ENCODE results near the gene NPAS2.

Gene NPAS2

DNA sequence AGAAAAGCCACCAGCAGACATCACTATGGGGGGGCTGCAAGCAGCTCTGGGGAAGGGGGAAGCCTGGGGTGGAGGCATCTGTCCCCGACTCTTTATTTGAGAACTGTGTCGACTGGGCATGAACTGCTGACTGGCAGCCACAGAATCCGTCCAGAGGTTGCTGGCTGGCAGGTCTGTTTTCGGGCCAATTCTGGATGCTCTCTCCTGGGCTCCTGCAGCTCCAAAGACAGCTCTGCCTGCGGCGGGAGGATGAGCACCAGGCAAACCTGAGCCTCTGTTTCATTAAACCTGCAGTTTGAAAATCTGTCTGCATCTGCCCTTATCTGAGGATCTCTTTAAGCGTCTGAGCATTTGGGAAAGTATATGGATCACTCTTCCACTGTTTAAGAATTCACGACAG is 147.8 kb downstream of the NPAS2 start:
- no peak for DNase-seq (ENCODE audit: low read depth)

DNA sequence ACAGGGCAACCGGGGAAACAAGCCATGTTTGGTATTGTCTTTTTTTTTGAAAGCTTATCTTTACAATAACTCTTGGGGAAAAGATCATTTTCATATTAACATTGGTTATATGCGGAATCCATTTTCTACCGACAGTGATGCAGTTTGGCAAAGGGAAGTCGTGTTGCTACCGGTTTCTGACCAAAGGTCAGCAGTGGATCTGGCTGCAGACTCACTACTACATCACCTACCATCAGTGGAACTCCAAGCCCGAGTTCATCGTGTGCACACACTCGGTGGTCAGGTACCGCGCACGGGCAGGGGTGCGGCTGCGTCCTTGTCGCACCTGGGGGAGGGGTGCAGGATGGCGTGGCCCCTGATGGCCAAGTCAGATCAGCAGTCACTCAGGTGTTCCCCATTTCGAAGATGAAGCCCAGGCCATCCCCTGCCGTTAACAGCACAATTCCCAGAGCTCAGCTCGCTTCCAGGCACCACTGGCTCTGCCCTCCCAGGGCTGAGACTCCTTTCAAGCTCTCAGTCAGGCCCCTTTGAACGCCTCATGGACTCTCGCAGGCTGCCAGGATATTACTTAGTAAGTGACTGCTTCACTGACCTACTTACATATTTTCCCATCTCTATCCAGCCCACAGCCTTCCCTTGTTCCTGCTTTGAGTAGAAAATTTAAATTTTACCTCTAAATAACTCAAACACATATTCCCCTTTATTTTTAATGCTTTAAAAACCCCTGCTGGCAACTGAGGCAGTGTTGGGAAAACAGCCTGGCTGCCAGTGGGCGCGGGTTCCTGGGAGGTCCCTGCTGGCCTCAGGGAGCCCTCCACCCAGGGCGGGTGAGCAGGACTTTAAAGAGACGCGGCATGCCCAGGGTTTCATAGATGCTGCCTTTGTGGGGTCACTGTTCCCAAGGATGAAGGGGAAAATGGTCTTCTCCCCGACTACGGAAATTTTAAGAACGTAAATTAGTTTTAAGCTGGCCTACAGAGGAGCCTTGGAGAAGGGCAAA is 148.5 kb downstream of the NPAS2 start:
- no peak for DNase-seq (ENCODE audit: low read depth)

DNA sequence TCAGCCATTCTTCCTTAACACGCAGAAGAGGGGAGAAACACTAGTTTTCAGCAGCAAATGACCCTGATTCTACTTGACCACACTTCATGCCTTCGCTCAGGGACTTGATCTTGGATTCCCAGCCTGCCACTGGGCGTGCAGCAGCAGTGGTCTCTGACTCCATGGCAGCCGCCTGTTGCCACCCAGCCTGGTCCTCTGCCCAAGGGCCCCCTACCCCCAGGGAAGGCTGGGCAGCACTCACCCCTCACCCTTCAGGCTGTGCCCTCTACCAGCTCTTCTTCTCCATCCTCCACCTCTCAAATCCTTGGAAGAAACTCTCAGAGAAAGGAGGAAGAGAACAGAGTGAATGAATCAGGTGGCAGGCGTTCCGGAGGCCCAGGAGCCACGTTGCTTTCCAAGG is 150.1 kb downstream of the NPAS2 start:
- no peak for DNase-seq (ENCODE audit: low read depth)

DNA sequence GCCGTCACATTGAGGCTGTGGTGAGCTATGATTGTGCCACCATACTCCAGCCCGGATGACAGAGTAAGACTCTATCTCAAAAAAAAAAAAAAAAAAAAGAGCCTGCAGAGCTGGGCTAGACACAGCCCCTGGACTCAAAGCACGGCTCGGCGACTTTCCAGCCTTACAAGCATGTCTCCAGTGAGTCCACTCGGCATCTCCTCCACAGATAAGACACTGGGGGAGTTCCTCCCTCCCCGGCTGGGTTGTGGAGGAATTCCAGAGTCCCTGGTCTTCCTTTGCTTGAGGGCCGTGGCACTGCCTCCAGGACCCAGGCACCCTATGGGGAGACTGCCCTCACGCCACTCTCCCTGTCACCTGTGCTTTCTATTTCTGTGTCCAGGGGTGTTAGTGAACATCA is 151.3 kb downstream of the NPAS2 start:
- DNase-seq (ENCODE audit: low read depth): no peak

DNA sequence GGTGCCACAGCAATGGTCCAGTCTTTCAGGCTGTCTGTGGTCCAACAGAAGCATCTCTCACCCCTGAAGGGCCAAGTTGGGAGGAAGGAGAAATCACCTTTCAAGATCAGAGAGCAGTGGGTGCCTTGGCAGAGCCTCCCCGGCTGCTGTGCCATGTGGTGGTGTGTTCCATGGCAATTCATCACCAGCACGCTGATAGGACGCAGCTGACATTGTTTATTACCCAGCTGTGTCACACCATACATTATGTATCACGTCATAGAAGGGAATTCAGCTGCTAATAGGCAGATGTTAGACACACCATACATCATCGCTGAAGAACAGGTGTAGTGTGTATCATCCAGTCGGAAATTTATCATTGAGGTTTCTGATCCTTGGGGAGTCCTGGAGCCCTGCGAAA is 152.5 kb downstream of the NPAS2 start:
- DNase-seq (ENCODE audit: low read depth): no peak

DNA sequence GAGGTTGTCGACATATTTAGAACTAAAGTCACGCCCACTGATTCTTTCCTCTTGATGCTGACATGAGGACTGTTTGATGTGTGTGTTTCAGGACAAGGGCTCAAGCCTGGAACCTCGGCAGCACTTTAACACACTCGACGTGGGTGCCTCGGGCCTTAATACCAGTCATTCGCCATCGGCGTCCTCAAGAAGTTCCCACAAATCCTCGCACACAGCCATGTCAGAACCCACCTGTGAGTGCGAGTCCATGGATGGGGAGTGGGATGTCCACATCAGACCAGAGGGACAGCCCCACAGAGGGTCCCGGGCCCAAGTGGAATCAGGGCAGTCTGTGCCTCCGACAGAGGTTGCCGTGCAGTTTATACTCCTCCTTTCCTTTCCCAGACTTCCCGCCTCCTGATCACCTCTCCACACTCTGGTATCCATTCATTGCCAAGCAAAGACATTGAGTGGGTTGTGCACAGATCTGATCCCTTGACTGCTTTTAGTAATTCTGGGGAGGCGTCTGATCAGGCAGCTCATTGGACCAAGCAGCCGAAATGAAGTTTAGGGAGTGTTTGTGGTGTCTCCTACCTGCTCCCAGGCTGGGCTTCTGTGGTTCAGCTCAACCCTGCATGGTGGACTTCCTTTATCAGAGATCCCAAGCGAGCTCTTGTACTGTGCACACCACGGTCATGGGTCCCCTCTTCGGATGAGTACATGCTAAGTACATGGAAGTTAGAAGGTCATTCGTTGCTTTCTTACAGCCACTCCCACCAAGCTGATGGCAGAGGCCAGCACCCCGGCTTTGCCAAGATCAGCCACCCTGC is 155.0 kb downstream of the NPAS2 start:
- DNase-seq (ENCODE audit: low read depth): no peak

DNA sequence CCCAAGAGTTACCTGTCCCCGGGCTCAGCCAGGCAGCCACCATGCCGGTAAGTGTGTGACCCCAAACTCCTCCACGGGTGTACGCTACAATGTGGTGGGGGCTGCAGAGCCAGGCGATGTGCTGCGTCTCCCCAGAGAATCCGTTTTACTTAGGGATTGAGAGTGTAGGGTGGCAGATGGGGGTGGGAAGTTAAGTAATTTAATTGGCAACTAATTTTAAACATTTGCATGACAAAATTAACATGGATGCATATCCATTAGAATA is 155.5 kb downstream of the NPAS2 start:
- DNase-seq (ENCODE audit: low read depth): no peak

DNA sequence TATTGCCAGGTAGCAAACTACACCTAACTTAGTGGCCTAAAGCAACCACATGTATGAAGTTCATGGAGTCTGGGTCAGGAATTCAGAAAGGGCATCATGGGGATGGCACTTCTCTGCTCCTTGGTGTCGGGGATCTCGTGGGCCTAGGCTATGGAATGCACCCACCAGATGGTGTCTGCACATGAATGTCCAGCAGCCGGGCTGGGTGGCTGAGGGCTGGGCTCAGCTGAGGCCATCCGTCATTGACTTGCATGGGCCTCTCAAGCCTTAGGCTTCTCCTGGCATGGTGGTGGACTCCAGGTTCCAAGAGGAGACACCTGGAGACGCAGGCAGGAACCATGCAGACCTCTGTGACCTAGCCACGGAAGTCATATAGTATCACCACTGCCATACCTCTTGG is 156.1 kb downstream of the NPAS2 start:
- DNase-seq (ENCODE audit: low read depth): no peak

DNA sequence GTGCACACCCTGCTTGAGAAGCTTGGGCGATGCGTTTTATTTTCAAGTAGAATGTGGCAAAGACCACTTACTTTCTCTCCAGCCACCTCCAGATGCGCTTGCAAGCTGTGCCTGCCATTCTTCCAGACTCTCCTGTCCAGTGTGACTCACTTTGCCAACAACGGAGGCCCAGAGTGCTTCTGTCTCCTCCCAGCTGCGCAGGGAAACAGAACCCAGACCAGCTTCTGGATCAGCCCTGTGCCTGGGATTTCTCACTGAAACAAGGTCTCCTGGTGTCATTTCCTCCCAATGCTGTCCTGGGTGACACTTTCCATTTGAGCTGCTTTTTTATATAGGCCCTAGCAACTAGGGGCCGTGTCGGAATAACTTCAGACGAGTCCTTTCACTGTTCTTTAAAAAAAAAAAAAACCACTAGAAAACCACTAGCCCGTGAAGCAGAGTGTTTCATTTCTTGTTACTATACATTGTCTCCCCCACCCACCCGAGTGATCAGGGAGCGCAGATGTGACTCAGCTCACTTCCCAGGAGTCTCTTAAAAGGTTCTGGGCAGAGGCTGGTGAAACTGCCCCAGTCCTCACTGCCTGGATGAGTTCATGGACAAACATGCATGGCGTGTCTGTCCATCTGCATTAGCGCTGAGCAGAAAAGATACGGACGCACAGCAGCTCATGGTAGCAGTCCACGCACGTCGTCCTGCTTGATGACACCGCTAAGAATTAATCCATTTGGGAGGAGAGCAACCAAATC is 156.9 kb downstream of the NPAS2 start:
- no peak for DNase-seq (ENCODE audit: low read depth)

DNA sequence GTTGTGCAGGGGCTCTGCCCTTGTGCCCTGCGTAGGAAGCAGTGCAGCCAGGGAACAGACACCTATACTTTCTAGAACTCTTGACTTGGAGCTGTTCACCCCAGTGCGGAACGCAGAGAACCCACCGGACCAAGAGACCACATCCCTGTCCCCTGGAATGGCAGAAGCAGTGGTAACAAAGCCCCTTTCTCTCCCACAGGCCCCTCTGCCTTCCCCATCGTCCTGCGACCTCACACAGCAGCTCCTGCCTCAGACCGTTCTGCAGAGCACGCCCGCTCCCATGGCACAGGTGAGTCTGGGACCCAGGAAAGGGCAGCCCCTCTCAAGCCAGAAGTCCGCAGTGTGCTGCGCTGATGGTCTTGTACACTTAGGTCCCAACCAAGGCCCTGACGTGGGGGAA is 157.6 kb downstream of the NPAS2 start:
- no peak for DNase-seq (ENCODE audit: low read depth)

DNA sequence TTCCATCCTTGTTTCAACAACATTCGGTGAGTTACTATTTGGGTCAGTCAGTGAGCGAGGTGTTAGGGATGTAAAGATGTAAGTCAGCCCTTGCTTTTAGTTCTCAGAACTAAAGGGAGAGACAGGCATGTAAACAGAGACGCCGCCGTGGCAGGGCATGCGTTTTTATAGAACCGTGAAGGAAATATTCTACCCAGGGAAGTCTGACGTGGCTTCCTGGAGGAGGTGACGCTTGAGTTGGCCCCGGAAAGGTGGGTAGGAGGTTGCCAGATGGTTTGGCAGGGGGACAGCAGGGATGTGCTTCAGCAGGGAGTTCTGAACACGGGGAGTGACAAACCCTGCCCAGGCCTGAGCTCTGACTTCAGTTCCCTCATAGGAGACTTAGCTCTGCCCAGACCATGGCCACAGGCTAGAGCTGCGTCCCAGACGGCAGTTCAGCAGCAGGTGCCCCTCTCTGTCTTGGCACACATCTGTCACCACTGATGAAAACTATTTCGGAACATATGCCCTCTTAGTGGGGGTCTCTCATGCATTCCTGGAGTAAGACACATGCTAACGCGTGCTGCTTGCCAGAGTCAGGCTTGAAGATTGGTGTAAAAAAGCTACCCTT is 158.7 kb downstream of the NPAS2 start:
- no peak for DNase-seq (ENCODE audit: low read depth)

DNA sequence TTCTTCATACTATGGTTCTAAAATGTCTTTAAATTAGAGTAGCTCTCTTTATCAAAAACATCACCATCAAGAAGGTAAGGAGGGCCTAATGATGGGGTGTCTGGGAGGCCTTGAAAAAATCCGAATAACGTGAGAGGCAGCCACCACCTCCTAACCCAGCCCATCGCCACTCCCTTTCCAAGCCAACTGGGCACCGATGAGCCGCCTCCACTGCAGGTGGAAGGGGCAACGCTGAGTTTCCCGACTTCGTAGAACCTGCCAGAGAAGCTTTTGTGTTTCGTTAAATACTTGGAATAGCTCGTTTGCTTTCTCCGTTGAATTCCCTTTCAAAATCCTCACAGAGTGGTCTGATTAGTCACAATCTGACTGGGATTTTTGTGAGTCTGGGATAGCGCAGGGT is 160.1 kb downstream of the NPAS2 start:
- DNase-seq (ENCODE audit: low read depth): no peak

DNA sequence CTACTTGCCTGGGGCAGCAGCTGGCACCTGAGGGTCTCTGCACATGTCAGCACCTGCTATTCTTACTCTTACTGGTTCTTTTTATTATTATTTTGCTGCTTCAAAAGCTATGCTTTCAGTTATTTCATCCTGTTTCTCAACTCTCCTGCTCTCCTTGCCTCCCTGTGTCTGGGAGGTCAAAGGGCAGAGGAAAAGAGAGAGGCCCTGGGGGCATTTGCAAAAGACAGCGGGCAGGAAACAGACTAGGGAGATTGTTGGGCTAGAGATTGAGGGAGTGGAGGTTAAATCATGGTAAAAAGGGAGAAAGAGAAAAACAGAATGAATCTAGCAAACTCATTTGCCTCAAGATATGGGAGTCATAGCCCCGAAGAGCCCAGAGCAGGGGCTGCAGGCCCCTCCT is 161.1 kb downstream of the NPAS2 start:
- DNase-seq (ENCODE audit: low read depth): no peak

DNA sequence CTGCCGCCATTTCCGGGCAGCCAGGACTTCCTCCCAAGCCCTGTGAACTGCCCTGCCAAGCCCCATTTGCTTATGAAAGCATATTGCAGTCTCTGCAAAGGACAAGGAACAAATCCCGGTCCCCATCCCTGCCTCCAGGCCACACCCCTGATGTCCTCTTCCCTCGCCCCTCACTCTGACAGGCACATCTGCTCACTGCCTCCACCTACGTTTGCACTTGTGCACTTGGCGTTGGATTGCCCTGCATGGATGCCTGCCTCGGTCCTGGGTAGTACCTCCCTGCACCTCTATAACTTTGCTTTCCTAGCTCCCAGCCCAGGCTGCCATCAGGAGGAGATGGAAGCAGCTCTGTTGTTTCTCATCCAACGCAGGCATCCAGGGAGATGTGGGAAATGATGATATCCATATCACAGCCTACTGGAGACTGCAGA is 162.5 kb downstream of the NPAS2 start:
- no peak for DNase-seq (ENCODE audit: low read depth)

DNA sequence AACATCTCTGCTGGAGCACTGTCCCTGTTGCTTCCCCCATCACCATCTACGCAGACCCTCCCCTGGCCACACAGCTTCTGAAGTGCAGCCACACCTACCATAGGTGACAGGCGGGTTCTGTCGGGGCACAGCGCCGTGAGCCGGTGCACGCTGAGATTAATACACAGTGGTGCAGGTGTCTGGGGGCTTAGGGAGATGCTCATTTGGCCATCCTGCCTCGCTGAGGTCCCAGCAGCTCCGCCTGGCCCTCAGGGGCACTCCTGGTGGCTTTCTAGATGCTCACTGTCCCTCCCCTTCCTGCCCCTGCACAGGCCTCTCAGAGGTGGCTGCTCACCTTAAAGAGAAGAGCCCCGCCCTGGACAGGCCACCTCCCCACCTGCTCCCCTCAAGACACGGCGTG is 163.3 kb downstream of the NPAS2 start:
- no peak for DNase-seq (ENCODE audit: low read depth)

DNA sequence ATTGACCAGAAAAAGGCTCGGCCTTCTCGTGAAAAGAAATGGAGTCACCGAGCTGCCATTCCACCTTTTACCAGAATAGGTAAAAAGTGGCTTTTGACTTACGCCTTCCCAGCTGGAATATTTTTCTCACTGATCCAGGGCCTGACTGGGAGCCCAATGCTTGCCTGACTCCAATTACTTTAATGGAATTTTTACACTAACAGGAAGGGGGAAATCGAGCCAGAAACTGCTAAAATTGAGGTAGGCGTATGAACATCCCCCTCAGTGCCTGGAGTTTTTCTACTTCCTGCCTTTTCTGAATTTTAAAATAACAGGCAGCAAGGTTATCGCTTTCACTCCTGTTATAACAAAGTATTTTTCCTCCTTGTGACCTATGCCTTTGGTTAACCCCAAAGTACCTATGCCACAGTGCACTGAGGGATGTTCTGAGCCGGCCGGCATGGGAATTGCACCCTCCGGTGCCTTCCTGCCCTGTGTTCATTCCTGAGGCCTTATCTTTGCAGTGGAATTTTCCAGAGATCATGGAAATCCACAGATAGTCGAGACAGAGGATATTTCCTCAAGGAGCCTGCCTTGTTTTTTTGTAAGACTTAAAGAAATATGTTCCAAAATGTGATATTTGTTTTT is 163.9 kb downstream of the NPAS2 start:
- no peak for DNase-seq (ENCODE audit: low read depth)

DNA sequence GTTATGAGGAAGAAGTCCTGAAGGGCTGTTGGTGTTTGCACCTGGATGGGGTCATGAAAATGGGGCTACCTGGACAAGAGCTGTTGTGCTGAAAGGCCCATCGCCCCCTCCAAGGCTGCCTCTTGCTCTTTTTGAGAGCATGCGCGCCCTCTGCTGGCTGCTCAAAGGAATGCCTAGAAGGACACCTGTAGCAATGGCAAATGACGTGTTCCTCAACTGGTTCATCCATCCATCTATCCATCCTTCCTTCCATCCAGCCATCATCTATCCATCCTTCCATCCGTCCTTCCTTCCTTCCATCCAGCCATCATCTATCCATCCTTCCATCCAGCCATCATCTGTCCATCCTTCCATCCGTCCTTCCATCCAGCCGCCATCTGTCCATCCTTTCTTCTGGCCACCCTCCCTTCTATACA is 165.0 kb downstream of the NPAS2 start:
- peak; percentile 56 for DNase-seq (ENCODE audit: low read depth)

DNA sequence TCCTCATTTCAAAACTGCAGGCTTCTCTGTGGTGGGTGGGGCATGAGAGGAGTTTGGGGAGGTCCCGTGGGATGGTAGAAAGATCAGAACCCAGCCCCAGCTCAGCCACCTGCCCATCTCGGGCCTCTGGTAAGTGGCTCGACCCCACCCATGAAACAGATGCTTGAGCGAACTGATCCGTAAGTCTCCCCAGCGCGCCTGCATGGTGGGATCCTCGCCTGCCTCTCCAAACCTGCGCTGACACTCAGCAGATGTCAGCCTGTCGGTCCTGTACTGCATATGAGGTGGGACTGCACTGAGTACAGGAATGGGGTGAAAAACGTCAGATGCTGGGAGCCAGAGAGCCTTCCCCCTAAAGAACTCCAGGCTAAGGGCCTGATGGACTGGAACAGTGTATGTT is 166.2 kb downstream of the NPAS2 start:
- no peak for DNase-seq (ENCODE audit: low read depth)

DNA sequence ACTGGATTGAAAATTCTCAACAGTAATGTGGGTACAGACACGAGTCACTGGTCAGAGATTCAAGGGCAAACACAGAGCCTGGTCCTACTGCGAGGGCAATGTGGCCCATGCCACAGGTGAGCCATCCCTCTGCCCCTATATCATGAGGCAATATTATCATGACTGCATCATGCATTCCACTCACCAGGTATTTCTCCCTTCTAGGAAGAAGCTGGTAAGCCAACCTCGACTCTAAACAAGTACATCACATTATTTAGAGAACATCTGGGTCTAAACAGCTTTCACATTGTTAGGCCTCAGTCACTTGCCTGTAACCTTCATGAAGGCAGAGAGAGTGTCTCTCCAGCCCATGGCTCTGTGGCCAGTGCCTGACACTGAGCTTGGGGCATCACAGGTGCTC is 167.6 kb downstream of the NPAS2 start:
- DNase-seq (ENCODE audit: low read depth): no peak

DNA sequence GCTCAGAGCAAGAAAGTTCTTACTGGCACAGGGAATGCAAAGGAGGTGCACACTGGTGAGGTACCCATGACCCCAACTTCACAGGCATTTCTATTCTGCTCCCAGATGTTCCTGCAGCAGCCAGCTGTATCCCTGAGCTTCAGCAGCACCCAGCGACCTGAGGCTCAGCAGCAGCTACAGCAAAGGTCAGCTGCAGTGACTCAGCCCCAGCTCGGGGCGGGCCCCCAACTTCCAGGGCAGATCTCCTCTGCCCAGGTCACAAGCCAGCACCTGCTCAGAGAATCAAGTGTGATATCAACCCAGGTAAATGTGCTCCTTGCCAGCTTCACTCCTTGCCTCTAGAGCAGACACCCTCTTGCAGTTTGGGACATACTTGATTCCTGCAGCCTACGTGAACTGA is 168.0 kb downstream of the NPAS2 start:
- DNase-seq (ENCODE audit: low read depth): no peak

DNA sequence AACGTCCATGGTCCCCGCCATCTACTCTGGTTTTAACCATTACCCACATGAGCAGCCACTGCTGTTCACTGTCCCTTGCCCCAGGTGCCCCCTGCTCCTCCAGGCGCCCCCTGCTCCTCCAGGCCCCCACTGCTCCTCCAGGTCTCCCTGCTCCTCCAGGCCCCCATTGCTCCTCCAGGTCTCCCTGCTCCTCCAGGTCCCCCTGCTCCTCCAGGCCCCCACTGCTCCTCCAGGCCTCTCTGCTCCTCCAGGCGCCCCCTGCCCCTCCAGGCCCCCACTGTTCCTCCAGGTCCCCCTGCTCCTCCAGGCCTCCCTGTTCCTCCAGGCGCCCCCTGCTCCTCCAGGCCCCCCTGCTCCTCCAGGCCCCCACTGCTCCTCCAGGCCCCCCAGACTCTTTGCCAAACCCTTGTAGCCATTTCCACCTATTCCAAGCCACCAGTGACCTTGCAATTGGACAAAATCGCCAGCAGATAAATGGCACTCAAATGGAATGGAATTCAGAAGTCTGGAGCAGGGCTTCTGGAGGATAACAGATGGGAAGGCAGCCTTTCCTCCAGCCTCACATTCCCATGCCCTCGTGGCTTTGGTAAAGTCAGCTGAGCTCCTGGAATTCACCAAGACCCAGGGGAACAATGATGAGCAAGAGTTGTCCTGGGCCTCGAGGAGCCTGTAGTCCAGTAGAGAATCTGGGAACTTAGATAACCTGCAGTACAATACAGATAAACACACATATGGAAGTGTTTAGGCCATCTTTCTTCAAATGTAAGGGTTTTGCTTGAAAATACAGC is 168.9 kb downstream of the NPAS2 start:
- DNase-seq (ENCODE audit: low read depth): no peak

Measured in stimulated activated CD8-positive, alpha-beta memory T cell treated with anti-CD3 and anti-CD28 coated beads, Interleukin-7, amount 100 ng/mL, for 24 hours (primary cell).